Raji (cell line): ENCODE data around the gene WNT3.

ENCODE experiments used
- POLR2A ChIP-seq: IDR thresholded peaks from 2 replicates; pipeline ENCODE4 v1.6.1; 2011; ENCODE audit warnings: low read depth, low read length, control low read depth; ENCODE audit not compliant: insufficient read depth

Gene WNT3

GRCh38 chr17:46796524-46796923, 22.0 kb downstream of the WNT3 start:
- TF ChIP-seq POLR2A = no peak

GRCh38 chr17:46796084-46796483, 22.4 kb downstream of the WNT3 start:
- no peak for TF ChIP-seq POLR2A

- TF ChIP-seq POLR2A = no peak
Observed at GRCh38 chr17:46795379-46795952, 23.0 kb downstream of the WNT3 start.

- TF ChIP-seq POLR2A = no peak
Observed at GRCh38 chr17:46794318-46794717, 24.2 kb downstream of the WNT3 start.

- no peak for TF ChIP-seq POLR2A
Observed at GRCh38 chr17:46793541-46793940, 25.0 kb downstream of the WNT3 start.

- no peak for TF ChIP-seq POLR2A
Observed at GRCh38 chr17:46792071-46792470, 26.4 kb downstream of the WNT3 start.

GRCh38 chr17:46791531-46791930, 27.0 kb downstream of the WNT3 start:
- no peak for TF ChIP-seq POLR2A

GRCh38 chr17:46790216-46790615, 28.3 kb downstream of the WNT3 start:
- TF ChIP-seq POLR2A = no peak

- TF ChIP-seq POLR2A = no peak
Observed at GRCh38 chr17:46789610-46790009, 28.9 kb downstream of the WNT3 start.

- no peak for TF ChIP-seq POLR2A
Observed at GRCh38 chr17:46788796-46789195, 29.7 kb downstream of the WNT3 start.

- no peak for TF ChIP-seq POLR2A
Observed at GRCh38 chr17:46788300-46788699, 30.2 kb downstream of the WNT3 start.

- TF ChIP-seq POLR2A = no peak
Observed at GRCh38 chr17:46787478-46787877, 31.0 kb downstream of the WNT3 start.

- TF ChIP-seq POLR2A = no peak
Observed at GRCh38 chr17:46785696-46786095, 32.8 kb downstream of the WNT3 start.

- no peak for TF ChIP-seq POLR2A
Observed at GRCh38 chr17:46783031-46783593, 35.4 kb downstream of the WNT3 start.

- no peak for TF ChIP-seq POLR2A
Observed at GRCh38 chr17:46782250-46782953, 36.1 kb downstream of the WNT3 start.

- no peak for TF ChIP-seq POLR2A
Observed at GRCh38 chr17:46780003-46780373, 38.5 kb downstream of the WNT3 start.
